GM11168 (cell line): Measurements from ENCODE around the gene MDP1.

ENCODE experiments used
- in situ Hi-C: fragments of 300-500 bp; cut with MboI; formaldehyde crosslinking; loops from one replicate; pipeline ENCODE4 v1.12.0; 2022; ENCODE audit warnings: low sequenced_read_pairs; ENCODE audit not compliant: unreplicated experiment

Gene MDP1

GRCh38 chr14:24185026-24185425, 30.8 kb downstream of the MDP1 start:
- in situ Hi-C loops: no loop called here

- in situ Hi-C loops: no loop called here
Observed at GRCh38 chr14:24184104-24184970, 31.5 kb downstream of the MDP1 start.

- in situ Hi-C loops: no loop called here
Observed at GRCh38 chr14:24183014-24183481, 32.8 kb downstream of the MDP1 start.

- in situ Hi-C loops: no loop called here
Observed at GRCh38 chr14:24182110-24182882, 33.6 kb downstream of the MDP1 start.

- in situ Hi-C loops: no loop called here
Observed at GRCh38 chr14:24181371-24182077, 34.3 kb downstream of the MDP1 start.

- in situ Hi-C loops: no loop called here
Observed at GRCh38 chr14:24179961-24180796, 35.7 kb downstream of the MDP1 start.

GRCh38 chr14:24179294-24179960, 36.4 kb downstream of the MDP1 start:
- in situ Hi-C loops: no loop called here

- in situ Hi-C loops: no loop called here
Observed at GRCh38 chr14:24178399-24179178, 37.3 kb downstream of the MDP1 start.

- in situ Hi-C loops: no loop called here
Observed at GRCh38 chr14:24177891-24178290, 38.0 kb downstream of the MDP1 start.

- in situ Hi-C loops: no loop called here
Observed at GRCh38 chr14:24177041-24177825, 38.6 kb downstream of the MDP1 start.

GRCh38 chr14:24176599-24176998, 39.3 kb downstream of the MDP1 start:
- in situ Hi-C loops: no loop called here

GRCh38 chr14:24172871-24173281, 43.0 kb downstream of the MDP1 start:
- in situ Hi-C loops: no loop called here

- in situ Hi-C loops: no loop called here
Observed at GRCh38 chr14:24172261-24172860, 43.5 kb downstream of the MDP1 start.

- in situ Hi-C loops: no loop called here
Observed at GRCh38 chr14:24171422-24172260, 44.2 kb downstream of the MDP1 start, which contains the start of gene REC8. Gene REC8, plus strand, starts transcription at chr14:24172080. Its CDS starts 473 bp downstream, at chr14:24172553.

GRCh38 chr14:24167469-24168114, 48.3 kb downstream of the MDP1 start:
- in situ Hi-C loops: no loop called here

- in situ Hi-C loops: no loop called here
Observed at GRCh38 chr14:24165785-24166184, 50.1 kb downstream of the MDP1 start.
